HG02884 (cell line): ENCODE results near the gene MSH3.
"Not testable (repeated sequence)": the region's sequence is repeated elsewhere in the genome, so short reads cannot be mapped to it uniquely, and the experiment has no call there.

ENCODE experiments used
- ATAC-seq: cut with Tn5 transposase; IDR thresholded peaks from one replicate; pipeline ENCODE4 v1.9.1; 2021; ENCODE audit warnings: mild to moderate bottlenecking, moderate library complexity; ENCODE audit not compliant: unreplicated experiment

MSH3 gene

DNA sequence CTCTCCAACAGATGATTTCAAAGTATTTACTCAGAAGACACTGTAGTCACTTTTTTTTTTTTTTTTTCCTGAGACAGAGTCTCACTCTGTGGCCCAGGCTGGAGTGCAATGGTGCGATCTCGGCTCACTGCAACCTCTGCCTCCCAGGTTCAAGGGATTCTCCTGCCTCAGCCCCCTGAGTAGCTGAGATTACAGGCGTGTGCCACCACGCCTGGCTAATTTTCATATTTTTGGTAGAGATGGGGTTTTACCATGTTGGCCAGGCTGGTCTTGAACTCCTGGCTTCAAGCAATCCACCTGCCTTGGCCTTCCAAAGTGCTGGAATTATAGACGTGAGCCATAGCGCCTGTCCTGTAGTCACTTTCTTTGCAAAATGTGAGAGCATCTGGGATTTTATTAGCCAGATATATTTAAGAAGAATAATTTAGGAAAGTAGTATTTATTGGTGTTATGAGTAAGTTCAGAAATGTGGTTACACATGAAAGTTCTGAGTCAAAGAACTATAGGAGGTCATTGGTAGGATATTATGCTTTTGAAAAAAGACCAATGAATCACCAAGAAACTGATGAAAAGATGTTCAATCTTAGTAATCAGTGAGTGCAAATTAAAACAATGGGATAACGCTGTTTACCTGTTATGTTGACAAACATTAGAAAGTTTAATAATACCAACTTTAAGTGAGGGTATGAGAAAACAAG lies 135.0 kb downstream of the MSH3 start:
- not testable (repeated sequence) for ATAC-seq

DNA sequence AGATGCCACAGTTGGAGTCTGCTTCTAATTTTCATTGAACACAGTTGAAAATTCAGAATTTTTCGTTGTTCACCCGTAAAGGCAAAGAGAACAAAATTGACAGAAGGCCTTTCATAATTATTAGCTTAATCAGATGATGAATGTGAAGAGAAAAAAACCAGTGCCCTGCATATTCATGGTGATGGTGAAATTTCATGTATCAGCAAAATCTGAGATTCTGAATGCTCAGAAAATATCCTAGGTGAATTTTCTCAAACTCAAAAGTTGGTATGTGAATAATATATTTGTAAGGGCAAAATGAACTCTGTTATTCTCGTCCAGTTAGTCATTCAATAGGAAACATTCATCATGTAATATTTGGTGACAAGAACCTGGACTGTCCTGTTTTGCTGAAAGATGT lies 136.2 kb downstream of the MSH3 start:
- ATAC-seq: no peak

DNA sequence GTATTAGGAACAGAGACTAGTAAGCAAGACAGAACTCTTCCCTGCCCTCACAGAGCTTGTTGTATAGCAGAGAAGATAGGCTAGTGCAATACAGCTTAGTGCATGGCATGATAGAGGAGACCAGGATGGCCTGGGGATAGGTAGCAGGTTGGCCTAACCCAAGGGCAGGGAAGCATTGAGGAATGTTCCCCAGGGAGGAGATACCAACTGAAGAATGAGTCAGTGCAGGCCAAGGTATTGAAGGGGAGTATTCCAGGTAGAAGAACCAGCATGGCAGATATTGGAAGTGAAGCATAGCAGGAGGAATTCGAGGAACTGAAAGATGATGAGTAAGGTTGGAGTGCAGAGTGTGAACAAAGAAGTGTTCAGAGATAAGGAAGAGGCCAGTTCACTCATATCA lies 138.9 kb downstream of the MSH3 start:
- no peak for ATAC-seq

DNA sequence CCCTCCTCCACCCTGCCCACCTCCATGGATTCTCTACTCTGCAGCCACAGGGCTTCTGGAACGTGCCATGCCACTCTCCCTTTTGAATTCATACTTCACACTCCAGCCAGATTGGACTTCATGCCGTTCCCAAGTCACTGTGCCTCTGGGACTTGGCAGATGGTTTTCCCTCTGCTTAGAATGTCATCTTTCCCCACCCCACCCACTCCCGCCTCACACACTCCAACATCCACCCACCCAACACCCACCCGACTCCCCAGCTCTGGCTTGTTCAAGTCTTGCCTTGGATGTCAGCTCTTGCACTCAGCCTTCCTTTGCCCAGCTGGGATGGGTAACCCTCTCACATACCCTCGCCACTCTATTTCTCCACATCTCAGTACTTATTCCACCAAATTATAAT lies 142.4 kb downstream of the MSH3 start:
- ATAC-seq: no peak

DNA sequence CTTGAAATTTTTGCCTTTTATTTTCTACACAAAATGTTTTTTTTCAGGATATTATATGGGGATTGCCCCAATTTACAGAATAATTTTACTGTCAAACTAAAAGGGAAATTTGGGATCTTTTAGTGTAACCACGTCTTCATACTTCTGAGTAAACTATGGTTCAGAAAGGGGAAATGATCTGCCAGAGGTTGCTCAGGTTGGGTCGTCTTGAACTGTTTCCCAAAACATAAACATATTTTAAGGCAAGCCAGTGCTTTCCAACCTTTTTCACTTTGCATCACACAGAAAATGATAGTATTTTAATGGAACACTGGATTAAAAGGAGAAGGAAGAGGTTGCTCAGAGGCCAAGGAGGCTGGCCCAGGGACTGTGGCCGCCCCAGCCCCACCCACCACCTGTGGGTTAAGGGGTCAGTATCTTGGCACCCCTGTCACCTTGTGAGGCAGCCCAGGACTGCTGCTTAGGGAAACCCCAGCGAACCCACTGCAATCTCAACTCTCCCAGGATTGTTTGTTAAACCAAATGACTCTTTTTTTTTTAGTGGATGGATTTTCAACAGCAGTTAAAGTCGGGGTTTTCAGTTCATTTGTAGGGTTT lies 143.1 kb downstream of the MSH3 start:
- no peak for ATAC-seq

DNA sequence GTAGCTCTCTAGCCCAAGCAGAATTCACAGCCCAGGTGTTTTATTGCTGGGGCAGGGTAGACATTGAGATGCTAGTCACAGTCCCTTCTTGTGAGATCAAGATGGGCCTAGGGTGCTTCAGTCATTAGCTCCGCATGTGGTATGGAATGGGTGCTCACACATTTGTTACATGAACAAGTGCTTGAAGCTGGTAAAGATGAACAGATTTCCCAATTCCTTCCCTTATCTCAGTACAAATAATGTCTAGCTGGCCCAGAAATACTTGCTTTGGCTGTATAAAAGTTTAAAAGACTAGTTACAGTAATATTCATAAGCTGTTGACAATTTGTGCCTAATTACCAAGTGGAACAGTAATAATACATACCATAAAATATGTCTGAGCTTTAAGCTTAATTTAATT lies 143.7 kb downstream of the MSH3 start:
- ATAC-seq: no peak

GRCh38 chr5:80798633-80799032 lies 144.2 kb downstream of the MSH3 start:
- no peak for ATAC-seq

DNA sequence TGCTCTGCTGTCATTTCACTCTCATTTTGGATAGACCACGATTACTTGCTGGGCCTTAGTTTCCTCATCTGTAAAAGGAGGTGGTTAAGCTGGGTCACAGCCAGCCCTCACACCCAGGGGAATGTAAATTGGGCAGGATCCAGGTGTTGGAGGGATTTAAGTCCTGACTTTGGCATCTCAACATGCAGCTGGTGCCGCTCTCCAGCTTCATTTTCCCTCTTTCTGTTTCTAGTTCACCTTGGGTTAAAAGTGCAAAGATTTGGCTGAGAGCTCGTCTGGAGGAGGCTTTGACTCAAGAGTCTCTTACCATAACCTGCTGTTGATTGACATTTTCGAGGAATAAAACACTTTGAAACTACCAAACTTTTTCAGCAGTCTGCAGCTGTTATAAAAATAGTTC lies 144.6 kb downstream of the MSH3 start:
- ATAC-seq: no peak

DNA sequence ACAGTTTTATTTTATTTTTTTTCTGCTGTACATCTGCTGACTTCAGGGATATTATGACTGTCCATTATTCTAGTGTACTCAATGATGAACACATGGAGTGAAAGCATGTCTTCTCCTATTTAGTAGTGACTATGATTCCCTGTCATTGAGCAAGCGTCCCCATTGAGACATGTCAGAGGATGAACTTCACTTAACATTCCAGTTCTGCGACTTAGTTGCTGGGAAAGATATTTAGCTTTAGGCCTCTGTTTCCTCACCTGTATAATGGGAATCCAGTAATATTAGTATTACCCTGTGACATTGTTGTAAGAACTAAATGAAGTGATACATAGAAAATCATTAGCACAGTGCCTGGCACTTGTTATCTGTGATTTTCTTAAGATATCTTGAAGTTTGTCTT lies 145.1 kb downstream of the MSH3 start:
- ATAC-seq: no peak

- ATAC-seq: no peak
These were observed 149.9 kb downstream of the MSH3 start for GRCh38 chr5:80804332-80804731.

DNA sequence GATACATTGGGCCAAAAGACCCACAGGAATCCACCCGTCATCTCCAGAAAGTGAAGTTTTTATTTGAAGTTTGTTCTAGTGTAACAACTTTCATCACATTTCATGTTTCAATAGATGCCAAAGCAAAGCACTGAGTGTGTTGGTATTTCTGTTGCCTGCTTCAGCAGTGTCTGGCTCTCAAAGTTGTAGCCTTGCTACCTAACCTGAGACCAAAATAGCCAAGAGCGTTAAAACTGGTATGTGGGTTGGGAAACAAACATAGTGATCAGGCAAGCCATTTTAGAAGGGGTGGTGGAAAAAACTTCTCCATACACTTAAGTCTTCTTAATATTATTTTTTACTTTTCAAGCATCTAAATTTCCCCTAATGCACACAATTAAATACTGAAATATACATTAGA lies 150.6 kb downstream of the MSH3 start:
- no peak for ATAC-seq

GRCh38 chr5:80806929-80807328 lies 152.5 kb downstream of the MSH3 start:
- ATAC-seq: no peak

DNA sequence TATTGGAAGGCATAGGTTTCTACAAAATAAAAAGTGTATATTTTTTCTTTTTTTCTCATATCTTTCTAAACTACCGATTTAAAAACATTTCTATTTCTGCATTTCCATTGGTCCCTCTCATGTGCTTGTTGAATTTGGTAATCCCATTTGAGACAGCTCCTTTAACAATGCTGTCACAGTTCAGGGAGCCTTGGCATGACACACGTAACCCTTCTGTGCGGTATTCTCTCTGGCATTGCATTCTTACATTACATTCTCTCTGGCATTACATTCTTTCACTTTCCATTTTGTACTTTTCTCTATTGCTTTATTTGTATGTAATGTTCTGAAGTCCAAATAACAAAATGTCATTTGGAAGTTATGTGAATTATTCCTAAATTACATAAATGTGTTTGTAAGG lies 155.0 kb downstream of the MSH3 start:
- ATAC-seq: no peak

DNA sequence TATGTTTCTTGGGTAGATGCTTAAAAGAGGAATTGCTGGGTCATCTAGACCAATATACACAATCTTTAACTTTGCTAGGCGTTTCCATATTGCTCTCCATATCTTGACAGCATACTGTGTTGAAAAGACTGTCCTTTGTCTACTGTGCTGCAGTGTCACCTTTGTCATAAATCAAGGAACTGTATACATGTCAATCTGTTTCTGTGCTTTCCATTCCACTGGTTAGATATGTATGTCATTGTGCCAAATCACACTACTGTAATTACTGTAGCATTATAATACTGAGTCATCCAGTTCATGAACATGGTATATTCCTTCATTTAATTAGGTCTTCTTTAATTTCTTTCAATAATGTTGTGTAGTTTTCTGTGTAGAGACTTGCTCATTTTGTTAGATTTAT lies 156.0 kb downstream of the MSH3 start:
- ATAC-seq: no peak

DNA sequence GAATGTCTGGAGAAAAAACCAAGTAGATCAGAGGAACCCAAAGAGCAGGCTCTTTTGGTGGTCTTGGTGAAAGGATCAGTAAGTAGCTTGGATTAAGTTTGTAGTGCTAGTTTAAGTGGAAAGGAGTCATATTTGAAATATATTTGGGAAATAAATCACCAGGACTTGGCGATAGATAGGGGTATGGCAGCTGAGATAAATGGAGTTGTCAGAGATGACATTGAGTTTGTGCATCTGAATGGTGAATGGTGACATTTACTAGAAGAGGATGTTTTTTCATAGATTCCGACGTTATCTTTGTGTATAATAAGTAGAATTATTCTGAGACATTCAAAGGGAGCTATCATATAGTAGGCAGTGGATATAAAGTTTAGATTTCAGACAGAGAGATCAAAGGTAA lies 162.1 kb downstream of the MSH3 start:
- ATAC-seq: no peak

DNA sequence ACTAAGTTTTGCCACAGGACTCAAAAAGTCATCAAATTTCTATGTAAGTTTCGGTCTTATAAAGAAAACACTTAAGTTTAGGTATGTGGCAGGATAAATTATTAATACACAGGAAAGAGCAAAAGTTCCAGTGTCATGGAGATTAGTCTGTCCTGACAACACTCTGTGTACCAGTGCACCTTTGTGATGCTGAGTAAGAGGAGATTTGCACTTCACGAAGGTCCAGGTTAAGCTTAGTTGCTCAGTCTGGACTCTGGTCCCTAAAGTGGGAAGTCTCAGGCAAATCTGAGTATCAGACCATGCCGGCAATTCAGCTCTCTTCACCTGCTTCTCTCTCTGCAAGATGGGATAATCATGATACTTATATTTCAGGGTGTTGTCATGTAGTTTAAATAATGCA lies 166.2 kb downstream of the MSH3 start:
- ATAC-seq: no peak

DNA sequence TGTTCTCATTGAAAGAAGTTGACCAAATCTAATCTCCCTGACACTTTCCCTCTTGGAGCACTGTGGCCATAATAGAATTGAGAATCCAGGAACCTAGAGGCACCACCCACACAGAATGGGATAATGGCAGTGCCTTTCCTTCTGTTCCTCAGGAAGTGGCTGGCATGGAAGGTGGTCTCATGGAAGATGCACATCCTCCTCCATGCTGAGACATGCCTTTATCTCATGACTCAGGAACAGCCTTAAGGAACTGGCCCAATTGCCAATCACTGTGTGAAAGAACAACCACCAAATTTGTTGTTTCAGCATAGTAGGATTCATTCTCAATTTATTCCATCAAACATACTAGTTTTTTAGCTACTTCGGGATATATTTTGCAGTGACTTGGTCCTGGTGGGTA lies 168.2 kb downstream of the MSH3 start:
- no peak for ATAC-seq

DNA sequence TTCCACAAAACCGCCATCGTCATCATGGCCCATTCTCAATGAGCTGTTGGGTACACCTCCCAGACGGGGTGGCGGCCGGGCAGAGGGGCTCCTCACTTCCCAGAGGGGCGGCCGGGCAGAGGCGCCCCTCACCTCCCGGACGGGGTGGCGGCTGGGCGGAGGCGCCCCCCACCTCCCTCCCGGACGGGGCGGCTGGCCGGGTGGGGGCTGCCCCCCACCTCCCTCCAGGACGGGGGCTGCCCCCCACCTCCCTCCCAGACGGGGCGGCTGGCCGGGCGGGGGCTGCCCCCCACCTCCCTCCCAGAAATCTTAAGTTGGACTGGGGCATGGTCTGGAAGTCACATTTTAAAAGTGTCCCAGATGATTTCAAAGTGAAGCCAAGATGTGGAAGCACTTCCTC lies 169.7 kb downstream of the MSH3 start:
- ATAC-seq: not testable (repeated sequence)

DNA sequence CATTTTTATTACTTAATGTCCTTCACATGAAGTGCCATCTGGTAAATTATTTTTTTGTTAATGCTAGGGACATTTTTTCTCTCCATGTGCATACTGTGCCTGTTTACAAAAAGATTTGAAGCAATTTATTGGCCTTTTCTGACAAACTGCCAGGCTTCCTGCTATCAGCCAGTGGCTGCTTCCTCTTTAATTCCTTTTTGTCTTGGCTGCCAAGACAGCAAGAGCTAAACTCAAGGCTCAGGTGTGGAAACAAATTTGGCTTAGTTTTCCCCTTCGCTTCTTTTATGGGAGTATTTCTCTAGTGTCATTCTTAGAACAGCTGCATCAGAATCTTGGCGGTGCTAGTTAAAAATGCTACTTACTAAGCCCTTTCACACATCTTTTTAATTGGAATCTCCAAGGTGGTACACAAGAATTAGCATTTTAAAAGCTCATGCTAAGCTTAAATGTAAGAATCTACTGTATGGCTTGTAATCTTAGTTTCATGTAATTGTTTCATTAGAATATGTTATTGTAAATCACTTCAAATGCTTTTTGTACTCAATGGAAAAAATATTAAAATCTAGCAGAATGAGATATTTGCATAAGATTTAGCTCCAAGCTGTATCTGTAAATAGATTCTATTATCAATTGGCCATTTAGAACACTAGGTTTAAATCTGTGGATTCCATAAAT lies 171.5 kb downstream of the MSH3 start:
- no peak for ATAC-seq

DNA sequence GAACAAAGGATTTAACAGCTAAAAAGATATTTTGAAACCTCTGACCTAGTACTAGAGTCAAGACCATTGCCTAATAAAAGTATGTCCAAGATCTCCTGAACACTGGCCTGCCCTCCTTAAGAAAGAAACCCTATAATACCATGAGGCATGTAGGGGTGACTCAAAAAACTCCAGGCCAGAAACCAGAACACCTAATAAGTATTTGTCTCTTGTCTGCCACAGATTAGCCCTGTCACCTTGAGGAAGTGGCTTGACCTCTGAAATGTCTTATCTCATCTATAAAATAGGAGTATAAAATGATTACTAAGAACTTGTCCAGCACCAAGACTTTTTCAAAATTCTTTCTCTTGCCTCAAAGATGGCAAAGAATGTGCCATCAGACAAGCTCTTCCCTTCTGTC lies 180.3 kb downstream of the MSH3 start:
- no peak for ATAC-seq

GRCh38 chr5:80835128-80835527 lies 180.7 kb downstream of the MSH3 start:
- no peak for ATAC-seq

DNA sequence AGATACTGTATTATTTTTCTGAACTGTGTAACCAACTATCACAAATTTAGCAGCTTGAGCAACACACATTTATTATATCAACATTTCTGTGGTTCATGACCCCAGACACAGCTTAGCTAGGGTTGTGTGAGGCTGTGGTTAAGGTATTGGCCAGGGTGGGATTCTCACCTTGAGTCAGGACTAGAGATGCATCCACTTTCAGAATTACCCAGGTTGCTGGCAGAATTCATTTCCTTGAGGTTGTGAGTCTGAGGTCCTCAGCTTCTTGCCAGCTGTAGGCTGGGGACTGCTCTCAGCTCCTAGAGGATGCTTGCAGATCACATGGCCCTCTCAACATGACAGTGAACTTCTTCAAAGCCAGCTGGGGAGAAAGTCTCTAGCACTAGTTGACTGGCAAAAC lies 183.2 kb downstream of the MSH3 start:
- ATAC-seq: peak; percentile 86
